Adrenal gland (tissue), 12 donors: ENCODE measurements around the gene NOL4L. TPM values are rescaled to one million over a fixed set of nuclear protein-coding genes. Genes with fewer than 3 reads are reported as not detected.

Source experiments
- DNase-seq, 7 donors: peaks; one replicate each; pipeline ENCODE4 v3.0.0-alpha.2; 2019 to 2020
- H3K27ac ChIP-seq, 5 donors: fragments of 200-600 bp; sonication (generic) in 4 of 5; 1 replicate in 3 of 5; 2 replicates in 2 of 5; pipeline versions ENCODE4 v1.5.1 to v1.8.0; 2016 to 2020; ENCODE audit warnings: mild to moderate bottlenecking in 1 of 5
- H3K27me3 ChIP-seq: fragments of 200-600 bp; 2 replicates; pipeline ENCODE4 v1.8.0; 2021
- H3K36me3 ChIP-seq, 2 donors: fragments of 200-600 bp; replicated peaks in 1 of 2; 1 replicate in 1 of 2; 2 replicates in 1 of 2; pipeline versions ENCODE4 v1.5.1 to v1.8.0; 2018 to 2022
- H3K4me1 ChIP-seq, 2 donors: fragments of 200-600 bp; replicated peaks in 1 of 2; 1 replicate in 1 of 2; 2 replicates in 1 of 2; pipeline versions ENCODE4 v1.5.1 to v1.8.0; 2018 to 2021
- H3K4me3 ChIP-seq, 4 donors: fragments of 200-600 bp; sonication (generic) in 3 of 4; one replicate each; pipeline ENCODE4 v1.5.1; 2016 to 2018
- H3K9me3 ChIP-seq, 3 donors: fragments of 200-600 bp; sonication (generic) in 1 of 3; replicated peaks in 1 of 3; 1 replicate in 2 of 3; 2 replicates in 1 of 3; pipeline versions ENCODE4 v1.5.1 to v1.8.0; 2016 to 2021
- CTCF ChIP-seq, 6 experiments: fragments of 450-650 bp in 4 of 6; fragments of 200-600 bp in 2 of 6; sonication (generic) in 1 of 6; IDR thresholded peaks; 1 replicate in 5 of 6; 2 replicates in 1 of 6; pipeline versions ENCODE4 v1.5.1 to v1.8.0; 2016 to 2021; ENCODE audit warnings: antibody characterized with exemption in 6 of 6, mild to moderate bottlenecking in 2 of 6, moderate library complexity in 1 of 6
- POLR2A ChIP-seq, 2 donors: fragments of 450-650 bp; IDR thresholded peaks; one replicate each; pipeline ENCODE4 v1.6.1; 2017; ENCODE audit warnings: antibody characterized with exemption in 2 of 2, mild to moderate bottlenecking in 2 of 2, moderate library complexity in 1 of 2
- WGBS, 4 donors: extraction: QIAGEN DNeasy Blood & Tissue Kit in 2 of 4; methylation state at CpG; one replicate each; pipeline versions ENCODE4 v1.1.5 to v1.1.7; 2013 to 2017; 5-methylcytosine and 5-hydroxymethylcytosine counted together
- intact Hi-C, 2 donors: fragments of 100-400 bp; cut with DNase I; formaldehyde crosslinking; loops; one replicate each; pipeline versions ENCODE4 v1.14.1 to v1.15.0; 2022 to 2023
- polyA plus RNA-seq, 3 donors: library from polyadenylated mRNA; stranded (reverse); fragments of 200-250 nt in 2 of 3; fragments of 350-450 nt in 1 of 3; fragmentation: Illumina TruSeq in 1 of 3; extraction: RNeasy Lipid Tissue Mini Kit (QIAGEN cat#74804) in 1 of 3; gene quantifications; one replicate each; pipeline ENCODE4 v1.2.3, GENCODE V29; 2013 to 2014
- total RNA-seq, 9 donors: library from RNA; depleted of rRNA in 4 of 9; stranded (reverse); fragments of >200 nt in 4 of 9; fragments of 120-200 nt in 1 of 9; fragmentation: NEBNext Ultra II Directional in 1 of 9; extraction: Animal tissue kit (Norgen Biotek cat#: 25700) in 1 of 9; gene quantifications; one replicate each; pipeline versions ENCODE4 v1.1.0 to v1.2.4, GENCODE V29; 2013 to 2023
- donor health status: healthy with polysubstance abuse.
- donor health status: Bipolar disorder and iron deficiency.
- donor health status: DM: yes; HTN: yes; CAD: no.
- donor health status: DM: no; HTN: no; CAD: no.
- donor health status: DM: no; HTN: no; CAD: no.
- donor health status: DM: yes; HTN: yes; CAD: no.

Gene NOL4L
- total and polyA plus RNA-seq, 12 donors, result 6.4 to 30.4 (median 15.7) TPM

GRCh38 chr20:32526125-32526524 lies 59.0 kb downstream of the NOL4L start:
- 82 to 89% (median 86%) methylated on average over 4 of the region's 4 CpGs for WGBS, 4 donors
- DNase-seq, result no peak
- H3K4me3 ChIP-seq, result no peak overlapping the region
- H3K9me3 ChIP-seq, result no peaks in the 10 kb centered on the region
- no peaks in the 10 kb centered on the region for H3K27me3 ChIP-seq
- intact Hi-C loops, result loop anchor here in 1 of 2 donors (10.0 kb wide), 1 partner anchor 249 kb away; no protein-coding TSS in a partner anchor
- H3K4me1 ChIP-seq, result peaks cover 9 to 37% of the 10 kb centered on the region in 2 donors
- TF ChIP-seq POLR2A (IDR thresholded peaks at IDR 0.05), result no peak
- TF ChIP-seq CTCF (IDR thresholded peaks at IDR 0.05), result no peak
- no peaks in the 10 kb centered on the region for H3K36me3 ChIP-seq
- no peak overlapping the region for H3K27ac ChIP-seq

- Histone ChIP-seq H3K4me3 (no peak overlapping the region), H3K9me3 (no peaks in the 10 kb centered on the region), H3K36me3 (no peaks in the 10 kb centered on the region), H3K27me3 (no peaks in the 10 kb centered on the region), H3K4me1 (peaks cover 9 to 37% of the 10 kb centered on the region in 2 donors), H3K27ac (peak overlapping the region in 1 of 5 donors; percentile 26)
- intact Hi-C loops, result loop anchor here in 1 of 2 donors (10.0 kb wide), 1 partner anchor 250 kb away; no protein-coding TSS in a partner anchor
- peak; percentile 72 to 90 (median 83) for DNase-seq
- no peak for TF ChIP-seq POLR2A (IDR thresholded peaks at IDR 0.05)
- TF ChIP-seq CTCF (IDR thresholded peaks at IDR 0.05), result no peak
- whole genome bisulfite sequencing, 4 donors, result 25 to 50% (median 40%) methylated on average over 3 to 13 of the region's 13 CpGs
These were observed 60.2 kb downstream of the NOL4L start for GRCh38 chr20:32524829-32525501.

GRCh38 chr20:32523613-32524213 lies 61.4 kb downstream of the NOL4L start:
- WGBS, 4 donors, result 67 to 79% (median 74%) methylated on average over 5 to 7 of the region's 7 CpGs
- TF ChIP-seq POLR2A (IDR thresholded peaks at IDR 0.05), result no peak
- Histone ChIP-seq H3K27me3 (no peaks in the 10 kb centered on the region), H3K4me1 (peaks cover 9 to 37% of the 10 kb centered on the region in 2 donors), H3K36me3 (no peaks in the 10 kb centered on the region), H3K4me3 (no peak overlapping the region), H3K9me3 (no peaks in the 10 kb centered on the region), H3K27ac (no peak overlapping the region)
- no peak for DNase-seq
- intact Hi-C loops, result loop anchor here in 1 of 2 donors (10.0 kb wide), 1 partner anchor 251 kb away; no protein-coding TSS in a partner anchor

GRCh38 chr20:32522776-32523612 lies 62.1 kb downstream of the NOL4L start:
- DNase-seq, result no peak

More at GRCh38 chr20:32522776-32523612, 62.1 kb downstream of the NOL4L start:
- 61 to 69% (median 68%) methylated on average over 3 to 8 of the region's 8 CpGs for WGBS, 4 donors
- Histone ChIP-seq H3K9me3 (no peaks in the 10 kb centered on the region), H3K4me3 (no peak overlapping the region), H3K27ac (no peak overlapping the region), H3K4me1 (peaks cover 9 to 40% of the 10 kb centered on the region in 2 donors), H3K27me3 (no peaks in the 10 kb centered on the region), H3K36me3 (no peaks in the 10 kb centered on the region)
- TF ChIP-seq CTCF (IDR thresholded peaks at IDR 0.05) (no peak), POLR2A (IDR thresholded peaks at IDR 0.05) (no peak)
- intact Hi-C loops, result loop anchor here in 1 of 2 donors (10.0 kb wide), 1 partner anchor 252 kb away; no protein-coding TSS in a partner anchor
